ENCODE measurements around the gene ERAL1. TPM values are rescaled to one million over a fixed set of nuclear protein-coding genes. Genes with fewer than 3 reads are reported as not detected.

ERAL1 gene
- total RNA-seq, 1 experiment from 2014 or later: 47.1 TPM

DNA sequence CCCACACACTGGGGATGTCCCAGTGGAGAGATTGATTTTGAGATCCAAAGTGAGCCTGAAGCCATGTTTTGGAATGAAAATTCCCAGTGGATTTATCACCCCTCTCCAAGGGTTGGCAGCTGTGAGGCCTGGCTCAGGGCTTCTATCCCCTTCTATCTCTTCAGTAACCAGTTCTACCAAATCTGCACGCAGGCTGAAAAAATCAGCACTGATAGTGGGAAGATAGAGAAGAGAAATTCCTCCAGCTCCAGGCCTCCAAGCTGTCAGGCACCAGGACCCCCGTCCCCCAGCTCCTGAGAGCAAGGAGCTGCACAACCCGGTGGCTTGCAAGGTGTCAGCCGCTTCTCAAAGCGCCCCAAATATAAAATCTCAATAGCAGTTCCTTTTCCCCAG, 41.7 kb downstream of the ERAL1 start:
- Histone ChIP-seq H2AFZ (no peak overlapping the region; the same call in 1 of the 2 replicates), H3K36me3 (ENCODE audit: low read depth) (no peaks in the 10 kb centered on the region), H3K9me3 (ENCODE audit: insufficient read depth, low read depth) (no peaks in the 10 kb centered on the region), H3K4me1 (replicated peaks; ENCODE audit: insufficient read depth) (peaks cover 21% of the 10 kb centered on the region), H3K9me2 (ENCODE audit: insufficient read depth) (no peaks in the 10 kb centered on the region), H3K27ac (no peak overlapping the region), H3K79me2 (ENCODE audit: low read depth) (peaks cover 13% of the 10 kb centered on the region), H3K4me3 (peak overlapping the region; percentile 80), H3F3A (ENCODE audit: insufficient read depth, low read depth) (peaks cover 22% of the 10 kb centered on the region), H4K20me1 (ENCODE audit: insufficient read depth) (no peaks in the 10 kb centered on the region), H3K27me3 (ENCODE audit: insufficient read depth, low read depth) (no peaks in the 10 kb centered on the region), H3K4me2 (peak overlapping the region; percentile 84)
- DNase-seq: no peak
- TF ChIP-seq EZH2 (IDR thresholded peaks at IDR 0.05; ENCODE audit: low read depth): no peak
- TF ChIP-seq, protein P1, sequence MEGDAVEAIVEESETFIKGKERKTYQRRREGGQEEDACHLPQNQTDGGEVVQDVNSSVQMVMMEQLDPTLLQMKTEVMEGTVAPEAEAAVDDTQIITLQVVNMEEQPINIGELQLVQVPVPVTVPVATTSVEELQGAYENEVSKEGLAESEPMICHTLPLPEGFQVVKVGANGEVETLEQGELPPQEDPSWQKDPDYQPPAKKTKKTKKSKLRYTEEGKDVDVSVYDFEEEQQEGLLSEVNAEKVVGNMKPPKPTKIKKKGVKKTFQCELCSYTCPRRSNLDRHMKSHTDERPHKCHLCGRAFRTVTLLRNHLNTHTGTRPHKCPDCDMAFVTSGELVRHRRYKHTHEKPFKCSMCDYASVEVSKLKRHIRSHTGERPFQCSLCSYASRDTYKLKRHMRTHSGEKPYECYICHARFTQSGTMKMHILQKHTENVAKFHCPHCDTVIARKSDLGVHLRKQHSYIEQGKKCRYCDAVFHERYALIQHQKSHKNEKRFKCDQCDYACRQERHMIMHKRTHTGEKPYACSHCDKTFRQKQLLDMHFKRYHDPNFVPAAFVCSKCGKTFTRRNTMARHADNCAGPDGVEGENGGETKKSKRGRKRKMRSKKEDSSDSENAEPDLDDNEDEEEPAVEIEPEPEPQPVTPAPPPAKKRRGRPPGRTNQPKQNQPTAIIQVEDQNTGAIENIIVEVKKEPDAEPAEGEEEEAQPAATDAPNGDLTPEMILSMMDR (conservative IDR thresholded peaks at IDR 0.05): no peak
- POLR2A ChIA-PET (ENCODE audit: unreplicated experiment): interaction anchor here (0.7 kb wide), 1 partner anchor 186 kb away, joined by 7 read pairs; no protein-coding TSS in a partner anchor
- intact Hi-C loops (cut with micrococcal nuclease; ENCODE audit: unreplicated experiment): no loop called here
- CTCF ChIA-PET: interaction anchor here (0.7 to 1.2 kb wide), 2 partner anchors 17 to 133 kb away, joined by 3 to 5 read pairs; no protein-coding TSS in a partner anchor
- BruUV-seq (replicated peaks): no TSS peak

GRCh38 chr17:28896884-28897768, 42.3 kb downstream of the ERAL1 start, which contains the start of gene FLOT2:
FLOT2 (minus strand) TSS chr17:28897733; CDS start chr17:28897574, 159 bp downstream.
- no peaks in the 10 kb centered on the region for H3K36me3 ChIP-seq (ENCODE audit: low read depth)
- peak within 1 kb of the TSS; percentile 85 for H2AFZ ChIP-seq
- peaks cover 28% of the 10 kb centered on the region for H3K4me1 ChIP-seq (replicated peaks; ENCODE audit: insufficient read depth)
- no peak within 1 kb of the TSS for H3K27ac ChIP-seq
- no peaks in the 10 kb centered on the region for H4K20me1 ChIP-seq (ENCODE audit: insufficient read depth)
- intact Hi-C loops (cut with micrococcal nuclease; ENCODE audit: unreplicated experiment): no loop called here
- no peak for TF ChIP-seq EZH2 (IDR thresholded peaks at IDR 0.05; ENCODE audit: low read depth)
- H3K4me3 ChIP-seq: peak within 1 kb of the TSS; percentile 80
- peaks cover 28% of the 10 kb centered on the region for H3F3A ChIP-seq (ENCODE audit: insufficient read depth, low read depth)
- no peaks in the 10 kb centered on the region for H3K9me3 ChIP-seq (ENCODE audit: insufficient read depth, low read depth)
- CTCF ChIA-PET: interaction anchor here (1.2 kb wide), 1 partner anchor 133 kb away, joined by 5 read pairs; no protein-coding TSS in a partner anchor
- DNase-seq: peak in 1 of 2 experiments; percentile 58
- H3K9me2 ChIP-seq (ENCODE audit: insufficient read depth): no peaks in the 10 kb centered on the region
- peaks cover 19% of the 10 kb centered on the region for H3K79me2 ChIP-seq (ENCODE audit: low read depth)
- peak within 1 kb of the TSS; percentile 84 for H3K4me2 ChIP-seq
- POLR2A ChIA-PET (ENCODE audit: unreplicated experiment): interaction anchor here (0.6 to 0.7 kb wide), 4 partner anchors 131 to 187 kb away, joined by 3 to 13 read pairs (median 9); no protein-coding TSS in a partner anchor
- BruUV-seq (replicated peaks): no TSS peak
- no peaks in the 10 kb centered on the region for H3K27me3 ChIP-seq (ENCODE audit: insufficient read depth, low read depth)

DNA sequence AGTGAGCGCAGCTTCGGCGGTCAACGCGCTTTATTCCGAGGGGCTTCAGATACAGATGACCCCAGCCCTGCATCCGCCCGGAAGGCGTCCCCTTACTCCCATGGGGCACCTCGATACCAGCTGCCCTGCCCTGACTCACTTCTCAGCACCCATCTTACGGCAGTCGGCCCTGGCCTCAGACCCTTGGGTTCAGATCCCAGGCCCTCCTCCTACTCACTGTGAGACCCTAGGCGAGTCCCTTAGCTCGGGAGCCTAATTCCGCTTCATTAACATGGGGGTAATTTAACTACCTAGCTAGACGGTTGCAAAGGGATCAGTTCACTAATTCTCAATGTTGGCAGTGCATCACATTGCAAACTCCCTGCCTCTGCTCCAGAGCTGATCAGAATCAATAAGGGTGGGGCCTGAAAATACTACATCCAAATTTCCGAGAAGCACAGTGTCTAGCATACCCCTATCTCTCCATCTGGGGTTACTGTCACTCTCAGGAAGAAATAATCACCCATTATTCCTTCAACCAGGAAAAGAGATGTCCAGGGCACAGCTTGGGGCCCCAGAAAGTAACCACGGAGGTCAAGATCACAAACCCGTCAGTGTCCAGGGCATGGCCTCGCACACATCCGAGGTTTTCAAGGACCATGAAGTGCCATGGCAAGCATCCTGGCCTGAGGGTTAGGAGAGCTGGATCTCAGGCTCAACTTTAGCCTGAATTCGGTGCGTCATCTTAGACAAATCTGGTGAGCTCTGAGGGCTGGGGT, 43.1 kb downstream of the ERAL1 start:
- CTCF ChIA-PET: interaction anchor here (1.4 kb wide), 1 partner anchor 136 kb away, joined by 3 read pairs; no protein-coding TSS in a partner anchor
- Histone ChIP-seq H4K20me1 (ENCODE audit: insufficient read depth) (no peaks in the 10 kb centered on the region), H3K4me2 (peak overlapping the region; percentile 84), H3K79me2 (ENCODE audit: low read depth) (peaks cover 20% of the 10 kb centered on the region), H3K9me3 (ENCODE audit: insufficient read depth, low read depth) (no peaks in the 10 kb centered on the region), H2AFZ (peak overlapping the region; percentile 85), H3K4me1 (replicated peaks; ENCODE audit: insufficient read depth) (peaks cover 28% of the 10 kb centered on the region), H3K4me3 (peak overlapping the region; percentile 80), H3K27me3 (ENCODE audit: insufficient read depth, low read depth) (no peaks in the 10 kb centered on the region), H3K9me2 (ENCODE audit: insufficient read depth) (no peaks in the 10 kb centered on the region), H3K36me3 (ENCODE audit: low read depth) (no peaks in the 10 kb centered on the region), H3K27ac (no peak overlapping the region), H3F3A (ENCODE audit: insufficient read depth, low read depth) (peaks cover 28% of the 10 kb centered on the region)
- no TSS peak for BruUV-seq (replicated peaks)
- DNase-seq: no peak
- TF ChIP-seq, protein P1 (conservative IDR thresholded peaks at IDR 0.05): no peak
- TF ChIP-seq EZH2 (IDR thresholded peaks at IDR 0.05; ENCODE audit: low read depth): no peak
- POLR2A ChIA-PET (ENCODE audit: unreplicated experiment): interaction anchor here (0.6 kb wide), 3 partner anchors 42 to 178 kb away, joined by 3 to 12 read pairs (median 11); partner anchors contain the start of gene RPL23A
- intact Hi-C loops (cut with micrococcal nuclease; ENCODE audit: unreplicated experiment): no loop called here
